AG09309 (cell line): ENCODE data around the gene FOXJ1.
A peak's percentile ranks its signal among the peaks of the same experiment; 100 is the strongest.
"Not testable (repeated sequence)": the region's sequence is repeated elsewhere in the genome, so short reads cannot be mapped to it uniquely, and the experiment has no call there.

ENCODE experiments used
- DNase-seq: peaks from one replicate; pipeline ENCODE4 v3.0.0-alpha.2; 2010; ENCODE audit warnings: low read depth
- H3K4me3 ChIP-seq: 2 replicates; pipeline ENCODE4 v1.5.1; 2011; ENCODE audit warnings: mild to moderate bottlenecking, low read depth, low read length, moderate library complexity; ENCODE audit not compliant: control insufficient read depth
- CTCF ChIP-seq: IDR thresholded peaks from 2 replicates; pipeline ENCODE4 v1.5.1; 2011; ENCODE audit warnings: mild to moderate bottlenecking, low read depth, low read length, inconsistent platforms; ENCODE audit not compliant: insufficient read depth, control insufficient read depth; ENCODE audit errors: missing control alignments

Gene FOXJ1, protein sequence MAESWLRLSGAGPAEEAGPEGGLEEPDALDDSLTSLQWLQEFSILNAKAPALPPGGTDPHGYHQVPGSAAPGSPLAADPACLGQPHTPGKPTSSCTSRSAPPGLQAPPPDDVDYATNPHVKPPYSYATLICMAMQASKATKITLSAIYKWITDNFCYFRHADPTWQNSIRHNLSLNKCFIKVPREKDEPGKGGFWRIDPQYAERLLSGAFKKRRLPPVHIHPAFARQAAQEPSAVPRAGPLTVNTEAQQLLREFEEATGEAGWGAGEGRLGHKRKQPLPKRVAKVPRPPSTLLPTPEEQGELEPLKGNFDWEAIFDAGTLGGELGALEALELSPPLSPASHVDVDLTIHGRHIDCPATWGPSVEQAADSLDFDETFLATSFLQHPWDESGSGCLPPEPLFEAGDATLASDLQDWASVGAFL

GRCh38 chr17:76141212-76142038 lies at the start of gene FOXJ1:
Gene FOXJ1, minus strand, starts transcription at chr17:76141245. Its CDS starts 850 bp downstream, at chr17:76140395.
- TF ChIP-seq CTCF, result no peak
- H3K4me3 ChIP-seq, result peak within 1 kb of the TSS; percentile 64
- peak; percentile 28 for DNase-seq

- no peak for DNase-seq
- H3K4me3 ChIP-seq, result no peak overlapping the region
- TF ChIP-seq CTCF, result no peak
These were observed 48.7 kb upstream of the FOXJ1 start for GRCh38 chr17:76189741-76190140.

GRCh38 chr17:76189247-76189646 lies 48.2 kb upstream of the FOXJ1 start:
- no peak overlapping the region for H3K4me3 ChIP-seq
- no peak for TF ChIP-seq CTCF
- DNase-seq, result no peak

GRCh38 chr17:76188213-76189016 lies 47.4 kb upstream of the FOXJ1 start:
- no peak for DNase-seq
- H3K4me3 ChIP-seq, result no peak overlapping the region
- TF ChIP-seq CTCF, result no peak

DNA sequence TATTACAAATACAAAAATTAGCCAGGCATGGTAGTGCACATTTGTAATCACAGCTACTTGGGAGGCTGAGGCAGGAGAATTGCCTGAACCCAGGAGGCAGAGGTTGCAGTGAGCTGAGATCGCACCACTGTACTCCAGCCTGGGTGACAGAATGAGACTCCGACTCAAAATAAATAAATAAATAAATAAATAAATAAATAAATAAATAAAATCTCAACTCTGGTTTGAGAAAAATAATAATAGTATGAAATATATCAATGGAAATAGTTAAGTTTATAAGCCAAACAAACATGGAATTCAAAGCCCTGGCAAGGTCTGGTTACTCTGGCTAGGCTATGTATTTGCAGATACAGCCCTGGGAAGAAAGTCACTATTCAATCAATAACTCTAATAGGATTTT lies 45.7 kb upstream of the FOXJ1 start:
- not testable (repeated sequence) for DNase-seq, H3K4me3 ChIP-seq

DNA sequence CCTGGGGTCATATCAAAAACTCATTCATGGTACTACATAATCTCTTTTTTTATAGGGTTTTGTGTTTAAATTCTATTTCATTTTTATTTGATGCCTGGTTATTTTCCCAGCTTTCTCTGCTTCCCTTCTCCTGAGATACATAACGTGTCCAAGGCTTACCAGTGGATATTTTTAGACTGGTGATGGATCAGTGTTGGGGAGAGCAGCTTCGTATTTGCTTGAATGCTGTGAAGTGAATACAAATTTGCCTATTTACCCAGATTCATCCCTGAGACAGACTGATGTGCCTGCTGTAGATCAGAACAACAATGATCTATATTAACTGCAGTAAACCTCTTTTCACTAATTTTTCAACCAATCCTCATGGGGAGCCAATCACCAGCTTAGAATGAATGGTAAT lies 43.2 kb upstream of the FOXJ1 start:
- no peak overlapping the region for H3K4me3 ChIP-seq
- no peak for TF ChIP-seq CTCF
- no peak for DNase-seq
